ENCODE measurements around the gene RIIAD1. TPM values are rescaled to one million over a fixed set of nuclear protein-coding genes. Genes with fewer than 3 reads are reported as not detected.
"Not testable (repeated sequence)": the region's sequence is repeated elsewhere in the genome, so short reads cannot be mapped to it uniquely, and the experiment has no call there.

RIIAD1 gene
- total RNA-seq, 1 donor from 2014 or later: not detected

DNA sequence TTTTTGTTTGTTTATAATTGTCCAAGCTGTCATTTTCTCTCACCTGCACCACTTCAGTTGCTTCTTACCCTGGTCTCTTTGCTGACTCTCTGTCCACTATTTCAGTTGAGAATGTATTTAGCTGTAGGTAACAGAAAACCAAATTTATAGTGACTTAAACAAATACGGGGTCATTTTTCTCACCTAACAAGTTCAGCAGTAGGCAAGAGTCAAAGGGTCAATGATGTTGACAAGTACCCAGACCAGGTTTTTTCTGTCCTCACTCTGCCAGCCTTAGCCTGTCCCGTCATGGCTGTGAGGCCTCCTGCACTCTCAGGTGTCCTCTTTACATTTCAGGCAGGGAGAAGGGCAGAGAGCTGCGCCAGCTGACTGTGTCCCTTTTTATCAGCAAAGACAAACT lies 11.8 kb downstream of the RIIAD1 start:
- no peak for DNase-seq (ENCODE audit: low spot score)
- H3K9me3 Mint-ChIP-seq (ENCODE audit: unreplicated experiment): peaks cover 8% of the 10 kb centered on the region
- H3K27me3 Mint-ChIP-seq (ENCODE audit: unreplicated experiment): peaks cover 10% of the 10 kb centered on the region
- H3K27ac Mint-ChIP-seq (ENCODE audit: unreplicated experiment): no peak overlapping the region
- H3K36me3 Mint-ChIP-seq (ENCODE audit: low read depth, unreplicated experiment): peaks cover 12% of the 10 kb centered on the region
- H3K4me1 Mint-ChIP-seq (ENCODE audit: unreplicated experiment): peaks cover 8% of the 10 kb centered on the region
- H3K4me3 Mint-ChIP-seq (ENCODE audit: unreplicated experiment): no peak overlapping the region
- no peak for TF ChIP-seq CTCF (IDR thresholded peaks at IDR 0.05; ENCODE audit: unreplicated experiment)

DNA sequence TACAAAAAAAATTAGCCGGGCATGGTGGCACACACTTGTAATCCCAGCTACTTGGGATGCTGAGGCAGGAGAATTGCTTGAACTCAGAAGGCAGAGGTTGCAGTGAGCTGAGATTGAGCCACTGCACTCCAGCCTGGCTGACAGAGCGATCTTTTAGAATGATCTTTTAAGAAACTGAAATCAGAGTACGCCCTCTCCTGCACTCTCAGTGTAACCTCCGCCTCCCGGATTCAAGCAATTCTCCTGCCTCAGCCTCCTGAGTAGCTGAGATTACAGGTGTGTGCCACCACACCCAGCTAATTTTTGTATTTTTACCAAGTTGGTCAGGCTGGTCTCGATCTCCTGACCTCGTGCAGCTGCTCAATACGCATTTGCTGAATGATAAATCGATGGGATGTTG lies 12.7 kb downstream of the RIIAD1 start:
- peaks cover 14% of the 10 kb centered on the region for H3K36me3 Mint-ChIP-seq (ENCODE audit: low read depth, unreplicated experiment)
- not testable (repeated sequence) for H3K4me3 Mint-ChIP-seq (ENCODE audit: unreplicated experiment); DNase-seq (ENCODE audit: low spot score); H3K4me1 Mint-ChIP-seq (ENCODE audit: unreplicated experiment); H3K27ac Mint-ChIP-seq (ENCODE audit: unreplicated experiment)
- peaks cover 11% of the 10 kb centered on the region for H3K27me3 Mint-ChIP-seq (ENCODE audit: unreplicated experiment)
- peaks cover 13% of the 10 kb centered on the region for H3K9me3 Mint-ChIP-seq (ENCODE audit: unreplicated experiment)

DNA sequence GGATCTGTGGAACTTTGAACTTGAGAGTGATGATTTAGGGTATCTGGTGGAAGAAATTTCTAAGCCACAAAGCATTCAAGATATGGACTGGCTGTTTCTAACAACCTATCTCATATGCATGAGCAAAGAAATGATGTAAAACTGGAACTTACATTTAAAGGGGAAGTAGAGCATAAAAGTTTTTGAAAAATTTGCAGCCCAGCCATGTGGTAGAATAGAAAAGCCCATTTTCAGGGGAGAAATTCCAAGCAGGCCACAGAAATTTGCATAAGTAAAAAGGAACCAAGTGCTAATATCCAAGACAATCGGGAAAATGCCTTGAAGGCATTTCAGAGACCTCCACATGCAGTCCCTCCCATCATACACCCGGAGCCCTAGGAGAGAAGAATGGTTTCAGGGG lies 15.7 kb downstream of the RIIAD1 start:
- Mint-ChIP-seq H3K4me1 (ENCODE audit: unreplicated experiment) (peaks cover 4% of the 10 kb centered on the region), H3K9me3 (ENCODE audit: unreplicated experiment) (peaks cover 13% of the 10 kb centered on the region), H3K4me3 (ENCODE audit: unreplicated experiment) (no peak overlapping the region), H3K27ac (ENCODE audit: unreplicated experiment) (no peak overlapping the region), H3K36me3 (ENCODE audit: low read depth, unreplicated experiment) (peaks cover 14% of the 10 kb centered on the region), H3K27me3 (ENCODE audit: unreplicated experiment) (peaks cover 15% of the 10 kb centered on the region)
- DNase-seq (ENCODE audit: low spot score): no peak
- TF ChIP-seq CTCF (IDR thresholded peaks at IDR 0.05; ENCODE audit: unreplicated experiment): no peak

DNA sequence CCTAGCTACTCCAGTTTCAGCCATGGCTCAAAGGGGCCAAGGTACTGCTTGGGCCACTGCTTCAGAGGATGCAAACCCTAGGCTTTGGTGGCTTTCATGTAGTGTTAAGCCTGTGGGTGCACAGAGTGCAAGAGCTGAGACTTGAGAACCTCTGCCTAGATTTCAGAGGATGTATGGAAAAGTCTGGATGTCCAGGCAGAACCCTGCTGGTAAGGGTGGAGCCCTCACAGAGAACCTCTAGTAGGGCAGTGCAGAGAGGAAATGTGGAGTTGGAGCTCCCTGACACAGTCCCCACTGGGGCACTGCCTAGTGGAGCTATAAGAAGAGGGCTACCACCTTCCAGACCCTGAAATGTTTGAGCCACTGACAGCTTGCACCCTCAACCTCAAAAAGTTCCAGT lies 16.2 kb downstream of the RIIAD1 start:
- H3K36me3 Mint-ChIP-seq (ENCODE audit: low read depth, unreplicated experiment): peaks cover 12% of the 10 kb centered on the region
- H3K4me1 Mint-ChIP-seq (ENCODE audit: unreplicated experiment): peaks cover 4% of the 10 kb centered on the region
- H3K9me3 Mint-ChIP-seq (ENCODE audit: unreplicated experiment): peaks cover 13% of the 10 kb centered on the region
- no peak for DNase-seq (ENCODE audit: low spot score)
- H3K27me3 Mint-ChIP-seq (ENCODE audit: unreplicated experiment): peaks cover 13% of the 10 kb centered on the region
- H3K4me3 Mint-ChIP-seq (ENCODE audit: unreplicated experiment): no peak overlapping the region
- no peak overlapping the region for H3K27ac Mint-ChIP-seq (ENCODE audit: unreplicated experiment)
- TF ChIP-seq CTCF (IDR thresholded peaks at IDR 0.05; ENCODE audit: unreplicated experiment): no peak

GRCh38 chr1:151739590-151740355 lies 18.5 kb downstream of the RIIAD1 start:
- Mint-ChIP-seq H3K36me3 (ENCODE audit: low read depth, unreplicated experiment) (peaks cover 10% of the 10 kb centered on the region), H3K4me3 (ENCODE audit: unreplicated experiment) (no peak overlapping the region), H3K9me3 (ENCODE audit: unreplicated experiment) (peaks cover 13% of the 10 kb centered on the region), H3K27ac (ENCODE audit: unreplicated experiment) (no peak overlapping the region), H3K4me1 (ENCODE audit: unreplicated experiment) (peaks cover 4% of the 10 kb centered on the region), H3K27me3 (ENCODE audit: unreplicated experiment) (peaks cover 12% of the 10 kb centered on the region)
- DNase-seq (ENCODE audit: low spot score): no peak
- TF ChIP-seq CTCF (IDR thresholded peaks at IDR 0.05; ENCODE audit: unreplicated experiment): no peak

All from endothelial cell (in vitro differentiated cells).